Measurements from ENCODE around the gene TMOD4.
A peak's percentile ranks its signal among the peaks of the same experiment; 100 is the strongest.

TMOD4 gene

GRCh38 chr1:151175041-151175741 is 590 bp downstream of the TMOD4 start:
- no peak for DNase-seq (ENCODE audit: low spot score)

- DNase-seq (ENCODE audit: low spot score), result no peak
Measured at GRCh38 chr1:151171190-151171589, 4.6 kb downstream of the TMOD4 start.

GRCh38 chr1:151167116-151167515 is 8.7 kb downstream of the TMOD4 start:
- no peak for DNase-seq (ENCODE audit: low spot score)

GRCh38 chr1:151166505-151166956 is 9.2 kb downstream of the TMOD4 start:
- DNase-seq (ENCODE audit: low spot score), result peak; percentile 21

- peak; percentile 99 for DNase-seq (ENCODE audit: low spot score)
Measured at GRCh38 chr1:151165738-151166504, 9.9 kb downstream of the TMOD4 start, which contains the start of the genes LYSMD1 and SCNM1. Gene LYSMD1 (minus strand): TSS chr1:151165902. CDS start chr1:151165258, 644 bp downstream. Gene SCNM1 (plus strand): TSS chr1:151166144. CDS start chr1:151166153, 9 bp downstream.

- DNase-seq (ENCODE audit: low spot score), result peak; percentile 70
Measured at GRCh38 chr1:151165281-151165737, 10.5 kb downstream of the TMOD4 start.

GRCh38 chr1:151164732-151165280 is 11.0 kb downstream of the TMOD4 start:
- DNase-seq (ENCODE audit: low spot score), result no peak

- DNase-seq (ENCODE audit: low spot score), result no peak
Measured at GRCh38 chr1:151159373-151159772, 16.4 kb downstream of the TMOD4 start.

GRCh38 chr1:151158751-151159251 is 17.0 kb downstream of the TMOD4 start:
- DNase-seq (ENCODE audit: low spot score), result no peak

- no peak for DNase-seq (ENCODE audit: low spot score)
Measured at GRCh38 chr1:151158326-151158725, 17.5 kb downstream of the TMOD4 start.

- DNase-seq (ENCODE audit: low spot score), result no peak
Measured at GRCh38 chr1:151157067-151157531, 18.7 kb downstream of the TMOD4 start.

GRCh38 chr1:151156515-151156819 is 19.3 kb downstream of the TMOD4 start, which contains the start of gene TNFAIP8L2:
Gene TNFAIP8L2 (plus strand): TSS chr1:151156649. CDS start chr1:151158698, 2,049 bp downstream.
- no peak for DNase-seq (ENCODE audit: low spot score)

- no peak for DNase-seq (ENCODE audit: low spot score)
Measured at GRCh38 chr1:151147665-151148064, 28.1 kb downstream of the TMOD4 start.

- peak; percentile 53 for DNase-seq (ENCODE audit: low spot score)
Measured at GRCh38 chr1:151147132-151147503, 28.7 kb downstream of the TMOD4 start.

- peak; percentile 98 for DNase-seq (ENCODE audit: low spot score)
Measured at GRCh38 chr1:151146412-151147131, 29.2 kb downstream of the TMOD4 start, which contains the start of gene SEMA6C. Gene SEMA6C (minus strand): TSS chr1:151146631. CDS start chr1:151142621, 4,010 bp downstream.

- no peak for DNase-seq (ENCODE audit: low spot score)
Measured at GRCh38 chr1:151146072-151146411, 29.7 kb downstream of the TMOD4 start.

GRCh38 chr1:151145304-151146071 is 30.3 kb downstream of the TMOD4 start:
- DNase-seq (ENCODE audit: low spot score), result peak; percentile 39

GRCh38 chr1:151144474-151145303 is 31.1 kb downstream of the TMOD4 start:
- DNase-seq (ENCODE audit: low spot score), result peak; percentile 40

- DNase-seq (ENCODE audit: low spot score), result no peak
Measured at GRCh38 chr1:151143986-151144385, 31.8 kb downstream of the TMOD4 start.

GRCh38 chr1:151143057-151143435 is 32.7 kb downstream of the TMOD4 start:
- DNase-seq (ENCODE audit: low spot score), result no peak

Data from cerebellar cortex (tissue), 1 donor.